Activated naive CD8-positive, alpha-beta T cell treated with anti-CD3 and anti-CD28 coated beads, Interleukin-2, amount 50 U/mL, for 24 hours (primary cell): Measurements from ENCODE around the gene ARHGAP10.

Experiments used
- ATAC-seq: fragments of 150-1000 bp; cut with Tn5 transposase; one replicate; pipeline ENCODE4 v1.10.0; 2021
- DNase-seq: peaks from one replicate; pipeline ENCODE4 v3.0.0; 2021
- H3K27ac Mint-ChIP-seq: one replicate; pipeline ENCODE4 v1.8.0; 2021; ENCODE audit warnings: mild to moderate bottlenecking, mixed read lengths
- H3K27me3 Mint-ChIP-seq: one replicate; pipeline ENCODE4 v1.8.0; 2021; ENCODE audit warnings: mixed read lengths
- H3K36me3 Mint-ChIP-seq: one replicate; pipeline ENCODE4 v1.8.0; 2021; ENCODE audit warnings: low read depth, mixed read lengths
- H3K4me1 Mint-ChIP-seq: one replicate; pipeline ENCODE4 v1.8.0; 2021; ENCODE audit warnings: mixed read lengths
- H3K4me3 Mint-ChIP-seq: one replicate; pipeline ENCODE4 v1.8.0; 2021; ENCODE audit warnings: mild to moderate bottlenecking, moderate library complexity, mixed read lengths
- H3K9me3 Mint-ChIP-seq: one replicate; pipeline ENCODE4 v1.8.0; 2021; ENCODE audit warnings: mixed read lengths

Gene ARHGAP10

GRCh38 chr4:147916351-147916750 is 184.5 kb downstream of the ARHGAP10 start:
- no peak overlapping the region for H3K4me3 Mint-ChIP-seq
- H3K27me3 Mint-ChIP-seq = no peaks in the 10 kb centered on the region
- DNase-seq (no peak), ATAC-seq (no peak)
- H3K4me1 Mint-ChIP-seq = no peaks in the 10 kb centered on the region
- no peak overlapping the region for H3K27ac Mint-ChIP-seq
- H3K36me3 Mint-ChIP-seq = peaks cover 3% of the 10 kb centered on the region
- H3K9me3 Mint-ChIP-seq = no peaks in the 10 kb centered on the region

- no peak for DNase-seq
- Mint-ChIP-seq H3K4me3 (no peak overlapping the region), H3K27ac (no peak overlapping the region), H3K27me3 (no peaks in the 10 kb centered on the region), H3K4me1 (peaks cover 4% of the 10 kb centered on the region), H3K9me3 (no peaks in the 10 kb centered on the region), H3K36me3 (peaks cover 2% of the 10 kb centered on the region)
- no peak for ATAC-seq
Observed at GRCh38 chr4:147923381-147923780, 191.5 kb downstream of the ARHGAP10 start.

- peaks cover 4% of the 10 kb centered on the region for H3K4me1 Mint-ChIP-seq
- no peaks in the 10 kb centered on the region for H3K9me3 Mint-ChIP-seq
- H3K27ac Mint-ChIP-seq = no peak overlapping the region
- no peak overlapping the region for H3K4me3 Mint-ChIP-seq
- ATAC-seq = no peak
- DNase-seq = no peak
- H3K36me3 Mint-ChIP-seq = peaks cover 2% of the 10 kb centered on the region
- no peaks in the 10 kb centered on the region for H3K27me3 Mint-ChIP-seq
Observed at GRCh38 chr4:147923854-147924253, 192.0 kb downstream of the ARHGAP10 start.

GRCh38 chr4:147924604-147925412 is 192.9 kb downstream of the ARHGAP10 start:
- H3K4me1 Mint-ChIP-seq = peaks cover 4% of the 10 kb centered on the region
- H3K9me3 Mint-ChIP-seq = no peaks in the 10 kb centered on the region
- peaks cover 2% of the 10 kb centered on the region for H3K36me3 Mint-ChIP-seq
- H3K4me3 Mint-ChIP-seq = no peak overlapping the region
- no peak overlapping the region for H3K27ac Mint-ChIP-seq
- DNase-seq (no peak), ATAC-seq (no peak)
- no peaks in the 10 kb centered on the region for H3K27me3 Mint-ChIP-seq

- H3K9me3 Mint-ChIP-seq = no peaks in the 10 kb centered on the region
- H3K27me3 Mint-ChIP-seq = no peaks in the 10 kb centered on the region
- H3K36me3 Mint-ChIP-seq = no peaks in the 10 kb centered on the region
- no peak for DNase-seq
- no peak overlapping the region for H3K27ac Mint-ChIP-seq
- H3K4me1 Mint-ChIP-seq = peaks cover 4% of the 10 kb centered on the region
- H3K4me3 Mint-ChIP-seq = no peak overlapping the region
- ATAC-seq = no peak
Observed at GRCh38 chr4:147927377-147928137, 195.7 kb downstream of the ARHGAP10 start.

- ATAC-seq = no peak
- DNase-seq = no peak
- Mint-ChIP-seq H3K36me3 (no peaks in the 10 kb centered on the region), H3K27me3 (no peaks in the 10 kb centered on the region), H3K9me3 (no peaks in the 10 kb centered on the region), H3K4me1 (peaks cover 4% of the 10 kb centered on the region), H3K27ac (no peak overlapping the region), H3K4me3 (no peak overlapping the region)
Observed at GRCh38 chr4:147928400-147928799, 196.5 kb downstream of the ARHGAP10 start.

- no peak overlapping the region for H3K4me3 Mint-ChIP-seq
- no peaks in the 10 kb centered on the region for H3K9me3 Mint-ChIP-seq
- DNase-seq (no peak), ATAC-seq (no peak)
- no peaks in the 10 kb centered on the region for H3K36me3 Mint-ChIP-seq
- H3K27me3 Mint-ChIP-seq = no peaks in the 10 kb centered on the region
- H3K4me1 Mint-ChIP-seq = no peaks in the 10 kb centered on the region
- H3K27ac Mint-ChIP-seq = no peak overlapping the region
Observed at GRCh38 chr4:147929746-147930145, 197.9 kb downstream of the ARHGAP10 start.

- no peaks in the 10 kb centered on the region for H3K27me3 Mint-ChIP-seq
- no peaks in the 10 kb centered on the region for H3K9me3 Mint-ChIP-seq
- no peak overlapping the region for H3K27ac Mint-ChIP-seq
- H3K4me3 Mint-ChIP-seq = no peak overlapping the region
- DNase-seq (no peak), ATAC-seq (no peak)
- no peaks in the 10 kb centered on the region for H3K36me3 Mint-ChIP-seq
- no peaks in the 10 kb centered on the region for H3K4me1 Mint-ChIP-seq
Observed at GRCh38 chr4:147933316-147933715, 201.4 kb downstream of the ARHGAP10 start.

GRCh38 chr4:147933779-147934178 is 201.9 kb downstream of the ARHGAP10 start:
- DNase-seq = no peak
- H3K4me1 Mint-ChIP-seq = no peaks in the 10 kb centered on the region
- no peaks in the 10 kb centered on the region for H3K27me3 Mint-ChIP-seq
- H3K27ac Mint-ChIP-seq = no peak overlapping the region
- no peak for ATAC-seq
- H3K9me3 Mint-ChIP-seq = no peaks in the 10 kb centered on the region
- no peak overlapping the region for H3K4me3 Mint-ChIP-seq
- no peaks in the 10 kb centered on the region for H3K36me3 Mint-ChIP-seq

GRCh38 chr4:147938496-147938895 is 206.6 kb downstream of the ARHGAP10 start:
- no peaks in the 10 kb centered on the region for H3K9me3 Mint-ChIP-seq
- H3K27me3 Mint-ChIP-seq = no peaks in the 10 kb centered on the region
- H3K4me3 Mint-ChIP-seq = no peak overlapping the region
- no peak overlapping the region for H3K27ac Mint-ChIP-seq
- DNase-seq (no peak), ATAC-seq (no peak)
- no peaks in the 10 kb centered on the region for H3K36me3 Mint-ChIP-seq
- H3K4me1 Mint-ChIP-seq = peaks cover 12% of the 10 kb centered on the region

- H3K36me3 Mint-ChIP-seq = no peaks in the 10 kb centered on the region
- H3K9me3 Mint-ChIP-seq = no peaks in the 10 kb centered on the region
- H3K4me3 Mint-ChIP-seq = no peak overlapping the region
- no peak for DNase-seq
- ATAC-seq = no peak
- H3K27ac Mint-ChIP-seq = no peak overlapping the region
- H3K4me1 Mint-ChIP-seq = peaks cover 28% of the 10 kb centered on the region
- H3K27me3 Mint-ChIP-seq = no peaks in the 10 kb centered on the region
Observed at GRCh38 chr4:147940171-147940570, 208.3 kb downstream of the ARHGAP10 start.

- H3K4me3 Mint-ChIP-seq = no peak overlapping the region
- H3K27ac Mint-ChIP-seq = no peak overlapping the region
- H3K9me3 Mint-ChIP-seq = no peaks in the 10 kb centered on the region
- H3K27me3 Mint-ChIP-seq = no peaks in the 10 kb centered on the region
- DNase-seq (no peak), ATAC-seq (no peak)
- H3K36me3 Mint-ChIP-seq = no peaks in the 10 kb centered on the region
- peaks cover 28% of the 10 kb centered on the region for H3K4me1 Mint-ChIP-seq
Observed at GRCh38 chr4:147941373-147941772, 209.5 kb downstream of the ARHGAP10 start.

- no peaks in the 10 kb centered on the region for H3K9me3 Mint-ChIP-seq
- no peak for DNase-seq
- no peak overlapping the region for H3K4me3 Mint-ChIP-seq
- H3K4me1 Mint-ChIP-seq = peaks cover 28% of the 10 kb centered on the region
- H3K27me3 Mint-ChIP-seq = no peaks in the 10 kb centered on the region
- ATAC-seq = peak; percentile 61
- H3K36me3 Mint-ChIP-seq = peaks cover 6% of the 10 kb centered on the region
- peak overlapping the region; percentile 47 for H3K27ac Mint-ChIP-seq
Observed at GRCh38 chr4:147942729-147943128, 210.8 kb downstream of the ARHGAP10 start.

- peaks cover 8% of the 10 kb centered on the region for H3K36me3 Mint-ChIP-seq
- no peak overlapping the region for H3K4me3 Mint-ChIP-seq
Observed at GRCh38 chr4:147943159-147943638, 211.3 kb downstream of the ARHGAP10 start.

GRCh38 chr4:147944249-147944648 is 212.4 kb downstream of the ARHGAP10 start:
- Mint-ChIP-seq H3K27ac (no peak overlapping the region), H3K4me3 (no peak overlapping the region), H3K4me1 (peaks cover 28% of the 10 kb centered on the region), H3K27me3 (no peaks in the 10 kb centered on the region), H3K36me3 (peaks cover 10% of the 10 kb centered on the region), H3K9me3 (no peaks in the 10 kb centered on the region)
- ATAC-seq = no peak
- no peak for DNase-seq

More at GRCh38 chr4:147943159-147943638, 211.3 kb downstream of the ARHGAP10 start:
- no peaks in the 10 kb centered on the region for H3K9me3 Mint-ChIP-seq
- ATAC-seq = peak; percentile 86
- peak overlapping the region; percentile 47 for H3K27ac Mint-ChIP-seq
- DNase-seq = no peak
- H3K27me3 Mint-ChIP-seq = no peaks in the 10 kb centered on the region
- peaks cover 28% of the 10 kb centered on the region for H3K4me1 Mint-ChIP-seq
